ENCODE results near the gene ANXA2R. TPM values are rescaled to one million over a fixed set of nuclear protein-coding genes. Genes with fewer than 3 reads are reported as not detected.

ANXA2R gene
- total RNA-seq, 1 experiment from 2014 or later, result 0.20 TPM

- Histone ChIP-seq H3K23ac (ENCODE audit: insufficient read length, low read depth, low read length) (no peak overlapping the region), H2BK15ac (ENCODE audit: low read depth, low read length) (no peak overlapping the region), H3K23me2 (ENCODE audit: insufficient read length, low read depth, low read length, poor library complexity, severe bottlenecking) (peaks cover 16% of the 10 kb centered on the region), H3K79me2 (ENCODE audit: insufficient read depth, low read length) (no peaks in the 10 kb centered on the region), H2AFZ (ENCODE audit: low read length) (no peak overlapping the region), H3K9ac (ENCODE audit: extremely low read depth, insufficient read length, low read length) (no peak overlapping the region), H3T11ph (ENCODE audit: low read length) (no peak overlapping the region), H2BK5ac (ENCODE audit: insufficient read length, low read length) (no peak overlapping the region), H3K4me1 (ENCODE audit: insufficient read depth, low read length) (no peaks in the 10 kb centered on the region), H2AK5ac (ENCODE audit: insufficient read length, low read length) (no peak overlapping the region), H2BK120ac (ENCODE audit: low read depth, low read length, poor library complexity, severe bottlenecking) (no peak overlapping the region), H4K20me1 (ENCODE audit: control insufficient read depth, insufficient read depth, insufficient read length) (no peaks in the 10 kb centered on the region), H2BK20ac (ENCODE audit: low read depth, low read length, poor library complexity, severe bottlenecking) (no peak overlapping the region), H3K27me3 (ENCODE audit: insufficient read depth, low read length) (peaks cover 86% of the 10 kb centered on the region), H3K14ac (ENCODE audit: insufficient read depth, low read length) (no peak overlapping the region), H3K4me2 (ENCODE audit: insufficient read depth, insufficient read length, low read length) (no peak overlapping the region), H3K27ac (ENCODE audit: insufficient read length, low read depth, low read length) (no peak overlapping the region), H4K8ac (replicated peaks; ENCODE audit: insufficient read length, low read depth, low read length) (no peak overlapping the region), H3K18ac (ENCODE audit: insufficient read length, low read depth, low read length) (no peak overlapping the region), H3K9me3 (ENCODE audit: control insufficient read depth, low read depth, low read length) (no peaks in the 10 kb centered on the region), H3K56ac (ENCODE audit: insufficient read length, low read depth, low read length) (no peak overlapping the region), H2BK12ac (ENCODE audit: insufficient read length, low read depth, low read length) (no peak overlapping the region), H4K91ac (ENCODE audit: insufficient read length, low read depth, low read length) (no peak overlapping the region), H3K4ac (ENCODE audit: low read depth, low read length) (no peak overlapping the region), H3K79me1 (ENCODE audit: insufficient read depth, low read depth, low read length, poor library complexity, severe bottlenecking) (no peaks in the 10 kb centered on the region), H4K5ac (ENCODE audit: insufficient read length, low read depth, low read length) (no peak overlapping the region)
- peaks cover 0 to 1% (median 0%) of the 10 kb centered on the region in 3 experiments; a peak in 2 of 7 replicates for H3K36me3 Mint-ChIP-seq (ENCODE audit: insufficient read depth in 1 of 3, low read depth in 3 of 3)
- H3K9me3 Mint-ChIP-seq, result peaks cover 4 to 15% of the 10 kb centered on the region in 2 experiments; a peak in 4 of 5 replicates
- H3K4me1 Mint-ChIP-seq, result peaks cover 17 to 29% of the 10 kb centered on the region in 2 experiments
- H3K27ac Mint-ChIP-seq, result no peak overlapping the region
- WGBS (ENCODE audit: extremely low coverage, insufficient read length, low lambda C conversion rate), result no CpG with 5 or more reads among the region's 10 CpGs
- no peak for DNase-seq
- no peak for TF ChIP-seq CTCF (conservative IDR thresholded peaks at IDR 0.05)
- peaks cover 100% of the 10 kb centered on the region for H3K27me3 Mint-ChIP-seq (ENCODE audit: low read depth)
- peak overlapping the region in 1 of 2 experiments; percentile 1; a peak in 1 of 5 replicates for H3K4me3 Mint-ChIP-seq
Observed at GRCh38 chr5:42995360-42995751, 44.8 kb downstream of the ANXA2R start.

All from H9 (cell line).